ENCODE results near the gene PRKG1. TPM values are rescaled to one million over a fixed set of nuclear protein-coding genes. Genes with fewer than 3 reads are reported as not detected.

The PRKG1 gene
- total RNA-seq, 1 experiment from 2014 or later, result 10.4 TPM

- Mint-ChIP-seq H3K27ac (no peak overlapping the region; a peak in 1 of 7 replicates), H3K9me3 (no peaks in the 10 kb centered on the region), H3K4me1 (peaks cover 11 to 14% of the 10 kb centered on the region in 2 experiments), H3K27me3 (ENCODE audit: low read depth) (no peaks in the 10 kb centered on the region; the same call in 1 of the 2 replicates), H3K4me3 (no peak overlapping the region), H3K36me3 (ENCODE audit: insufficient read depth in 1 of 3, low read depth in 3 of 3) (peaks cover 0 to 1% (median 0%) of the 10 kb centered on the region in 3 experiments; a peak in 1 of 7 replicates)
- no peak overlapping the region for H2BK120ac ChIP-seq (ENCODE audit: low read depth, low read length, poor library complexity, severe bottlenecking)
- no peak overlapping the region for H3K4me2 ChIP-seq (ENCODE audit: insufficient read depth, insufficient read length, low read length)
- H2BK15ac ChIP-seq (ENCODE audit: low read depth, low read length), result no peak overlapping the region
- H4K20me1 ChIP-seq (ENCODE audit: control insufficient read depth, insufficient read depth, insufficient read length), result no peaks in the 10 kb centered on the region
- H2BK5ac ChIP-seq (ENCODE audit: insufficient read length, low read length), result no peak overlapping the region
- no peak overlapping the region for H4K91ac ChIP-seq (ENCODE audit: insufficient read length, low read depth, low read length)
- H2AFZ ChIP-seq (ENCODE audit: low read length), result no peak overlapping the region
- H3K9me3 ChIP-seq (ENCODE audit: control insufficient read depth, low read depth, low read length), result no peaks in the 10 kb centered on the region
- no peak overlapping the region for H3T11ph ChIP-seq (ENCODE audit: low read length)
- no peaks in the 10 kb centered on the region for H3K23me2 ChIP-seq (ENCODE audit: insufficient read length, low read depth, low read length, poor library complexity, severe bottlenecking)
- H3K27ac ChIP-seq (ENCODE audit: insufficient read length, low read depth, low read length), result no peak overlapping the region
- H3K79me1 ChIP-seq (ENCODE audit: insufficient read depth, low read depth, low read length, poor library complexity, severe bottlenecking), result no peaks in the 10 kb centered on the region
- H2BK20ac ChIP-seq (ENCODE audit: low read depth, low read length, poor library complexity, severe bottlenecking), result no peak overlapping the region
- no peak overlapping the region for H3K56ac ChIP-seq (ENCODE audit: insufficient read length, low read depth, low read length)
- H4K5ac ChIP-seq (ENCODE audit: insufficient read length, low read depth, low read length), result no peak overlapping the region
- TF ChIP-seq CTCF (conservative IDR thresholded peaks at IDR 0.05), result no peak
- no peak for DNase-seq
- no peaks in the 10 kb centered on the region for H3K27me3 ChIP-seq (ENCODE audit: insufficient read depth, low read length)
- H3K18ac ChIP-seq (ENCODE audit: insufficient read length, low read depth, low read length), result no peak overlapping the region
- H2AK5ac ChIP-seq (ENCODE audit: insufficient read length, low read length), result no peak overlapping the region
- H3K79me2 ChIP-seq (ENCODE audit: insufficient read depth, low read length), result no peaks in the 10 kb centered on the region
- H3K4me1 ChIP-seq (ENCODE audit: insufficient read depth, low read length), result no peaks in the 10 kb centered on the region; the same call in 1 of the 2 replicates
- no peak overlapping the region for H3K14ac ChIP-seq (ENCODE audit: insufficient read depth, low read length)
- no peak overlapping the region for H3K23ac ChIP-seq (ENCODE audit: insufficient read length, low read depth, low read length)
- no peak overlapping the region for H3K4ac ChIP-seq (ENCODE audit: low read depth, low read length)
- WGBS (ENCODE audit: extremely low coverage, insufficient read length, low lambda C conversion rate), result no CpG with 5 or more reads among the region's 3 CpGs
- H4K8ac ChIP-seq (replicated peaks; ENCODE audit: insufficient read length, low read depth, low read length), result no peak overlapping the region
- H2BK12ac ChIP-seq (ENCODE audit: insufficient read length, low read depth, low read length), result no peak overlapping the region
- no peak overlapping the region for H3K9ac ChIP-seq (ENCODE audit: extremely low read depth, insufficient read length, low read length)
These were observed 159.2 kb downstream of the PRKG1 start for GRCh38 chr10:51233337-51234100.

Data from H9 (cell line).